ENCODE measurements around the gene MMP13.

DNA sequence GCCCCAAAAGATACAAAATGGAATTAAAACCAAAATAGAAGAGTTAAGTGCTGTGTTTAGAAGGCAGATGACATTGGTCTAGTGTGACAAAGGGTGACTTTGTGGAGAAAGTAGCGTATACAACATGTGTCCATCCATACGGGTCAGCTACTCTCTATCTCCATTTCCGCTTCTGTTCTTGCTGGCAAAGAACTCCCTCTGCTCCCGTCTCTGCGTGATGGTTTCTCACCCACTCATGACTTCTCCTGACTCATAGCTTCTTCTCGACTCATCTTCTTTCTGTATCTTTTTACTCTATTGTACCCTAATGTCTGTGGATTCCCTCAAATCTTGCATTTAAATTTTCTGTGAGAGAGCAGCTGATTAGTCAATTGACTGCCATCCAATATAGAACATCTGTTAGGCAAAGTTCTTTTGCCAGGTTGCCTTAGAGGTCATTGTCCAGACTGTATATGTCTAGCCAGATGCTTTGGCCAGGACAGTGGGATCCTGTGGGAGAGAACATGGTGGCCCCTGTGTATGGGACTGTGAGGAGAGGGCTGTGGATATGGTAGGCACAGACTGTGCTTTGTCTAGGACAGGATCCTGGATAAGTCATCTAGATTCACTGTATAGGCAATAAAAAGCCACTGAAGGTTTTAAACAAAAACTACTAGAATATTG, 28.4 kb downstream of the MMP13 start:
- TF ChIP-seq, protein P1, sequence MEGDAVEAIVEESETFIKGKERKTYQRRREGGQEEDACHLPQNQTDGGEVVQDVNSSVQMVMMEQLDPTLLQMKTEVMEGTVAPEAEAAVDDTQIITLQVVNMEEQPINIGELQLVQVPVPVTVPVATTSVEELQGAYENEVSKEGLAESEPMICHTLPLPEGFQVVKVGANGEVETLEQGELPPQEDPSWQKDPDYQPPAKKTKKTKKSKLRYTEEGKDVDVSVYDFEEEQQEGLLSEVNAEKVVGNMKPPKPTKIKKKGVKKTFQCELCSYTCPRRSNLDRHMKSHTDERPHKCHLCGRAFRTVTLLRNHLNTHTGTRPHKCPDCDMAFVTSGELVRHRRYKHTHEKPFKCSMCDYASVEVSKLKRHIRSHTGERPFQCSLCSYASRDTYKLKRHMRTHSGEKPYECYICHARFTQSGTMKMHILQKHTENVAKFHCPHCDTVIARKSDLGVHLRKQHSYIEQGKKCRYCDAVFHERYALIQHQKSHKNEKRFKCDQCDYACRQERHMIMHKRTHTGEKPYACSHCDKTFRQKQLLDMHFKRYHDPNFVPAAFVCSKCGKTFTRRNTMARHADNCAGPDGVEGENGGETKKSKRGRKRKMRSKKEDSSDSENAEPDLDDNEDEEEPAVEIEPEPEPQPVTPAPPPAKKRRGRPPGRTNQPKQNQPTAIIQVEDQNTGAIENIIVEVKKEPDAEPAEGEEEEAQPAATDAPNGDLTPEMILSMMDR (IDR thresholded peaks at IDR 0.05): no peak
- TF ChIP-seq POLR2A (IDR thresholded peaks at IDR 0.05): no peak
